ENCODE results near the gene TMEM45A. TPM values are rescaled to one million over a fixed set of nuclear protein-coding genes. Genes with fewer than 3 reads are reported as not detected.
"Not testable (repeated sequence)": the region's sequence is repeated elsewhere in the genome, so short reads cannot be mapped to it uniquely, and the experiment has no call there.

TMEM45A gene
- total and polyA plus RNA-seq, 2 donors (not counting 3 experiments of a cell fraction or from before 2014, with no cell fraction given) = 5.6 to 8.6 TPM

DNA sequence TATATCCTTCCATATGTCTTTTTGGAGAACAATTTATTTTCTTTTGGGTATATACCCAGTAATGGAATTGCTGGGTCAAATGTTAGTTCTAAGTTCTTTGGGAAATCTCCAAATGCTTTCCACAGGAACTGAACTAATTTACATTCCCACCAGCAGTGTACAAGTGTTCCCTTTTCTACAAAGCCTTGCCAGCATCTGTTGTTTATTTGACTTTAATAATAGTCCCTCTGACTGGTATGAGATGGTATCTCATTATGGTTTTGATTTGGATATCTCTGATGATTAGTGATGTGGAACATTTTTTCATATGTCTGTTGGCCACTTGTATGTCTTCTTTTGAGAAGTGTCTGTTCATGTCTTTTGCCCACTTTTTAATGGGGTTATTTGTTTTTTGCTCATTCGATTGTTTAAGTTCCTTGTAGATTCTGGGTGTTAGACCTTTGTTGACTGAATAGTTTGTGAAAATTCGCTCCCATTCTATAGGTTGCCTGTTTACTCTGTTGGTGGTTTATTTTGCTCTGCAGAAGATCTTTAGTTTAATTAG is 48.4 kb downstream of the TMEM45A start:
- ChIA-PET POLR2A (no interaction called here), CTCF (no interaction called here)
- no peaks in the 10 kb centered on the region for H3K79me2 ChIP-seq (ENCODE audit: control insufficient read depth, insufficient read depth, low read length)
- no peaks in the 10 kb centered on the region for H3K4me1 ChIP-seq (ENCODE audit: control insufficient read depth, extremely low read depth, insufficient read depth, low read length)
- no peak overlapping the region for H3K27ac ChIP-seq (ENCODE audit: insufficient read depth, low read depth, low read length)
- no peak for TF ChIP-seq MYC (IDR thresholded peaks at IDR 0.05; ENCODE audit: low read depth, low read length)
- TF ChIP-seq, protein P1, sequence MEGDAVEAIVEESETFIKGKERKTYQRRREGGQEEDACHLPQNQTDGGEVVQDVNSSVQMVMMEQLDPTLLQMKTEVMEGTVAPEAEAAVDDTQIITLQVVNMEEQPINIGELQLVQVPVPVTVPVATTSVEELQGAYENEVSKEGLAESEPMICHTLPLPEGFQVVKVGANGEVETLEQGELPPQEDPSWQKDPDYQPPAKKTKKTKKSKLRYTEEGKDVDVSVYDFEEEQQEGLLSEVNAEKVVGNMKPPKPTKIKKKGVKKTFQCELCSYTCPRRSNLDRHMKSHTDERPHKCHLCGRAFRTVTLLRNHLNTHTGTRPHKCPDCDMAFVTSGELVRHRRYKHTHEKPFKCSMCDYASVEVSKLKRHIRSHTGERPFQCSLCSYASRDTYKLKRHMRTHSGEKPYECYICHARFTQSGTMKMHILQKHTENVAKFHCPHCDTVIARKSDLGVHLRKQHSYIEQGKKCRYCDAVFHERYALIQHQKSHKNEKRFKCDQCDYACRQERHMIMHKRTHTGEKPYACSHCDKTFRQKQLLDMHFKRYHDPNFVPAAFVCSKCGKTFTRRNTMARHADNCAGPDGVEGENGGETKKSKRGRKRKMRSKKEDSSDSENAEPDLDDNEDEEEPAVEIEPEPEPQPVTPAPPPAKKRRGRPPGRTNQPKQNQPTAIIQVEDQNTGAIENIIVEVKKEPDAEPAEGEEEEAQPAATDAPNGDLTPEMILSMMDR (IDR thresholded peaks at IDR 0.05; ENCODE audit: extremely low read depth in 1 of 2, insufficient read depth in 1 of 2, low read depth in 1 of 2, low read length in 2 of 2) = no peak
- TF ChIP-seq, protein P2, sequence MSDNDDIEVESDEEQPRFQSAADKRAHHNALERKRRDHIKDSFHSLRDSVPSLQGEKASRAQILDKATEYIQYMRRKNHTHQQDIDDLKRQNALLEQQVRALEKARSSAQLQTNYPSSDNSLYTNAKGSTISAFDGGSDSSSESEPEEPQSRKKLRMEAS (IDR thresholded peaks at IDR 0.05; ENCODE audit: insufficient read depth, insufficient read length) = no peak
- no peak for TF ChIP-seq POLR2A (IDR thresholded peaks at IDR 0.05; ENCODE audit: low read depth, low read length)
- TF ChIP-seq EZH2 (IDR thresholded peaks at IDR 0.05; ENCODE audit: borderline replicate concordance, low read depth, low read length, severe bottlenecking) = no peak
- TF ChIP-seq GATA2 (IDR thresholded peaks at IDR 0.05; ENCODE audit: insufficient read depth, insufficient read length, low read depth, low read length) = no peak
- no peak for TF ChIP-seq FOS (IDR thresholded peaks at IDR 0.05; ENCODE audit: borderline replicate concordance, insufficient read depth, low read length)
- no peak for TF ChIP-seq JUN (IDR thresholded peaks at IDR 0.05; ENCODE audit: borderline replicate concordance, insufficient read depth, insufficient read length, low read depth)
- TF ChIP-seq POLR2AphosphoS5 (IDR thresholded peaks at IDR 0.05; ENCODE audit: insufficient read depth, low read depth, low read length) = no peak
- no peak overlapping the region for H3K4me3 ChIP-seq (replicated peaks in 1 of 3; ENCODE audit: insufficient read depth in 1 of 3, low read depth in 1 of 3, low read length in 3 of 3)
- H3K36me3 ChIP-seq (ENCODE audit: control insufficient read depth in 2 of 2, extremely low read depth in 1 of 2, insufficient read depth in 2 of 2, low read length in 2 of 2) = no peaks in the 10 kb centered on the region
- H2AFZ ChIP-seq (ENCODE audit: low read depth, low read length) = no peak overlapping the region
- DNase-seq (ENCODE audit: low read depth, low spot score) (no peak), FAIRE-seq (no peak)
- H4K20me1 ChIP-seq (replicated peaks; ENCODE audit: control insufficient read depth, extremely low read depth, insufficient read depth, low read length) = no peaks in the 10 kb centered on the region
- dilution Hi-C loops (cut with MboI; ENCODE audit: extremely low pct_ligation_motif_present, low sequenced_read_pairs) (no loop called here), intact Hi-C loops (cut with micrococcal nuclease) (no loop called here)
- H3K27me3 ChIP-seq (ENCODE audit: control insufficient read depth in 2 of 2, insufficient read depth in 2 of 2, low read length in 2 of 2) = no peaks in the 10 kb centered on the region
- no peaks in the 10 kb centered on the region for H3K9me3 ChIP-seq (replicated peaks; ENCODE audit: control insufficient read depth, insufficient read depth, low read length)
- H3K4me2 ChIP-seq (ENCODE audit: insufficient read depth, low read length) = no peak overlapping the region
- BruUV-seq (replicated peaks) = no TSS peak
- no peak overlapping the region for H3K9ac ChIP-seq (replicated peaks; ENCODE audit: extremely low read depth, insufficient read depth, low read length)
- H3K9me1 ChIP-seq (replicated peaks; ENCODE audit: control insufficient read depth, extremely low read depth, insufficient read depth, low read length) = no peaks in the 10 kb centered on the region

DNA sequence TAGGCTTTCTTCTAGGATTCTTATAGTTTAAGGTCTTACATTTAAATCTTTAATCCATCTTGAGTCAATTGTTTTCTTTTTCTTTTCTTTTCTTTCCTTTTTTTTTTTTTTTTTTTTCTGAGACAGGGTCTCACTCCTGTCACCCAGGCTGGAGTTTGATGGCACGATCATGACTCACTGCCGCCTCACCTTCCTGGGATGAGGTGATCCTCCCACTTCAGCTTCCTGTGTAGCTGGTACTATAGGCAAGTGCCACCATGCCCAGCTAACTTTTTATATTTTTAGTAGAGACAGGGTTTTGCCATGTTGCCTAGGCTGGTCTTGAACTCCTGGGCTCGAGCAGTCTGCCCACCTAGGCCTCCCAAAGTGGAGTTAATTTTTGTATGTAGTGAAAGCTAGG is 49.0 kb downstream of the TMEM45A start:
- DNase-seq (ENCODE audit: low read depth, low spot score); H2AFZ ChIP-seq (ENCODE audit: low read depth, low read length); FAIRE-seq; H3K4me3 ChIP-seq (replicated peaks in 1 of 3; ENCODE audit: insufficient read depth in 1 of 3, low read depth in 1 of 3, low read length in 3 of 3); H3K9ac ChIP-seq (replicated peaks; ENCODE audit: extremely low read depth, insufficient read depth, low read length); H3K36me3 ChIP-seq (ENCODE audit: control insufficient read depth in 2 of 2, extremely low read depth in 1 of 2, insufficient read depth in 2 of 2, low read length in 2 of 2); POLR2A ChIA-PET; H3K9me1 ChIP-seq (replicated peaks; ENCODE audit: control insufficient read depth, extremely low read depth, insufficient read depth, low read length); dilution Hi-C loops (cut with MboI; ENCODE audit: extremely low pct_ligation_motif_present, low sequenced_read_pairs); H3K4me1 ChIP-seq (ENCODE audit: control insufficient read depth, extremely low read depth, insufficient read depth, low read length); intact Hi-C loops (cut with micrococcal nuclease); CTCF ChIA-PET; BruUV-seq (replicated peaks); H3K27ac ChIP-seq (ENCODE audit: insufficient read depth, low read depth, low read length); H3K9me3 ChIP-seq (replicated peaks; ENCODE audit: control insufficient read depth, insufficient read depth, low read length); H3K79me2 ChIP-seq (ENCODE audit: control insufficient read depth, insufficient read depth, low read length); H3K27me3 ChIP-seq (ENCODE audit: control insufficient read depth in 2 of 2, insufficient read depth in 2 of 2, low read length in 2 of 2); H4K20me1 ChIP-seq (replicated peaks; ENCODE audit: control insufficient read depth, extremely low read depth, insufficient read depth, low read length); H3K4me2 ChIP-seq (ENCODE audit: insufficient read depth, low read length): not testable (repeated sequence)
